ENCODE measurements around the gene PDLIM7.

Gene PDLIM7

DNA sequence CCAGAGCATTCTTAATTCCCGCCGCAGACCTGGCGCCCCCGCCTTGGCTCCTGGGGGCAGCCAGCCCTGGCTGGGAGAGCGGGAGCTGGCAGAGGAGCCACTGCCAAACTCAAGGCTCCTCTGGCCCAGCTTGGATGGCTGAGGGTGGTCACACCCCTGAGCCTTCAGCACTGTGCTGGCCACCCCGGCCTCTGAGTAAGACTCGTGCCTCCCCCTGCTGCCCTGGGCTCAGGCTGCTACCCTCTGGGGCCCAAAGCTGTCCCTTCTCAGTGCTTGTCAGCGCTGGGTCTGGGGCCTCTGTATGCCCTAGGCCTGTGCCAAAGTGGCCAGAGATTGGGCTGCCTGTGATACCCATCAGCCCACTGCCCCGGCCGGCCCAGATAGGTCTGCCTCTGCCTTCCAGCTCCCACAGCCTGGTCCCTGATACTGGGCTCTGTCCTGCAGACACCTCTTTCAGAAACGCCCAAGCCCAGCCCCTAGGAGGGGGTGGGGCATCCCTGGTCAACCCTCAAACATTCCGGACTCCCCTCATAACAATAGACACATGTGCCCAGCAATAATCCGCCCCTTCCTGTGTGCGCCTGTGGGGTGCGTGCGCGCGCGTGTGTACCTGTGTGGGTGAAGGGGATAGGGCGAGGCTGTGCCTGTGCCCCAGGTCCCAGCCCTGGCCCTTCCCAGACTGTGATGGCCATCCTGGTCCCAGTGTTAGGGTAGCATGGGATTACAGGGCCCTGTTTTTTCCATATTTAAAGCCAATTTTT lies 55.2 kb downstream of the PDLIM7 start:
- no peak for DNase-seq

DNA sequence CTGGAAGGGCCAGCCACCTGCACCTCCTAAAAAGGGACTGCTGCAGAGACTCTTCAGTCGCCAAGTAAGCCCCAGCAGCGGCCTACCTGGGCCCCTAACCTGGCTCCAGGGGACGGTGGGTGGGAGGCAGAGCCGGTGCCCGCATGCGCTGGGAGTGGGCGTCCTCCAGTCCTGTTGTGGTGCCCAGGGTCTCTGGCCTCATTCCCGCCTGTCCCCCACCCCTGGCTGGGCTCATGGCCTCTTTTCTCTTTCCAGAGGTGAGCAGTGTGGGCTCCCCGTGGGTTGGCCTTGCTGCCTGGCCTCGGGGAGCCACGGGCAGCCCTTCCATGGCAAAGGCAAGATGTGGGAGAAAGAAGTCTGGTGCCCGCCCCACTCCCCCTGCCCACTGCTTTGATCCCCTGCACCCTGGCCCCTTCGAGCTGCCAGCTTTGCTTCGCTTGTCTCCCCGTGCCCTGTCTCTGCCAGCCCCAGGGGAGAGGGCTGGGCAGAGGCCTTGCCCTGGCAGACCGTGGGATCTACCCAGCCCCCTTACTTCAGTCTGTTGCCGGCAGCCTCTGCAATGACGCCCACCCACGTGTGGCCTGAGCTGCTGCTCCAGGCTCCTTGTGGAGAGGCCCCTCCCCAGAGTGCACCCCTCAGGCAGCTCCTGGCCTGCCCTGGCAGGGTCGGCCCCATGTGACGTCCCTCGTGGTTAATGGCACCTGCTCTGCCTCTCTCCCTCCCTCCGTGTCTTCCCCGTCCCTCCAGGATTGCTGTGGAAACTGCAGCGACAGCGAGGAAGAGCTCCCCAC lies 56.2 kb downstream of the PDLIM7 start:
- no peak for DNase-seq

DNA sequence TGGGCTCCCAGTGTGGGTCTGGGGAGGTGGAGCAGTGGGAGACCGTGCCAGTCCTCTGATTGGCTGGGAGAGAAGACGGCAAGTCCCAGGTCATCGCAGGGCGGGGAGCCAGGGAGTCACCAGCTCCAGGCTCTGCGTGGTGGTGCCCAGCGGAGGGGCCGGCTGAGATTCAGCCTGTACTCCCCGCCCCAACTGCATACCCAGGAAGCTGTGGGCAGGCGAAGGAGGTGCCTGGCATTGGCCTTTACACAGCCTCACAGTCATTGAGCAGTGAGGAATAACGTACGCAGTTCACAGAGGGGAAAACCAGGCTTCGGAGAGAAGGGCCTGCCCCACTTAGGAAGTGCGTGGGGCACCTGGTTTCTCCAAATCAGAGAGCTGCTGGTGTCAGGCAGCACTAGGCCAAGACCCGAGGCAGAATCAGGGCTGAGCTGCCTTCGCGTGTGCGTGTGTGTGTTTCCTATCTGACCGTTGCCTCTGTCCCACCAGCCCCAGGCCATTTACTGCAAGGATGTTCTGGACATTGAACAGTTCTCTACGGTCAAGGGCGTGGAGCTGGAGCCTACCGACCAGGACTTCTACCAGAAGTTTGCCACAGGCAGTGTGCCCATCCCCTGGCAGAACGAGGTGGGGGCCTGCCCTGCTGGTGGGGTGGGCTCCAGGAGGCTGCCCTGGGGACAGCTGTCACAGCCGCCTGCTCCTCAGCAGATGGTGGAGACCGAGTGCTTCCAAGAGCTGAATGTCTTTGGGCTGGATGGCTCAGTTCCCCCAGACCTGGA lies 57.0 kb downstream of the PDLIM7 start:
- DNase-seq, result no peak

DNA sequence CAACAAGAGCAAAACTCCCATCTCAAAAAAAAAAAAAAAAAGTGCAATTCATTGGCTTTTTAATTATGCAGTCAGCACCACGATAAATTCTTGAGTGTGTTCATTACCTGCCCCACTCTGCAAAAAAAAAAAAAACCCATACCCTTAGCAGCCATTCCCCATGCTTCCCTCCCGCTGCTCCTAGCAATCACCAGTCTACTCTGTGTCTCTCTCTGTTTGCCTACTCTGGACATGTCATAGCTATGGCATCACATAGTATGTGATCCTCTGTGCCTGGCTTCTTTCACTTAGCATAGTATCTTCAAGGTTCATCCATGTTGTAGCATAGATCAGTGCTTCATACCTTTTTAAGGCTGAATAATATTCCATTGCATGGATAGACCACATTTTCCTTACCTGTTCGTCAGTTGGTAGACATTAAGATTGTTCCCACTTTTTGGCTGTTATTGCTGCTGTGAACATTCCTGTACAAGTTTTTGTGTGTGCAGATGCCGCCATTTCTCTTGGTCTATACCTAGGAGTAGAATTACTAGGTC lies 57.8 kb downstream of the PDLIM7 start:
- no peak for DNase-seq

DNA sequence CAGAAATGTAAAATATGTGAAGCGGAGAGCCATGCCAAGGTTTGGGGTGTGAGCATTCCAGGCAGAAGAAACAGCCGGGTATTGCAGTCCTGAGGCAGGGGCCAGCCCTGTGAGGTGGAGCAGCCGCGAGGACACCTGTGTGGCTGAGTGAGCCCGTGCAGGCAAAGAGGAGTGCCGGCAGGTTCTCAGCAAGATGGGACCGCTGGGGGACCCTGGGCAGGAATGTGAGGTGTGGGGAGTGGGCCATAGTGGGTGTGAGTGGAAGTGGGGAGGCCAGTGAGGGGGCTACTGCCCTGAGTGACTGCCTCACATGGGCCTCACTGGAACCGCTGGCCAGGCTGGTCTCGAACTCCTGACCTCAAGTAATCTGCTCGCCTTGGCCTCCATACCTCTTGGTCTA lies 58.9 kb downstream of the PDLIM7 start:
- no peak for DNase-seq

DNA sequence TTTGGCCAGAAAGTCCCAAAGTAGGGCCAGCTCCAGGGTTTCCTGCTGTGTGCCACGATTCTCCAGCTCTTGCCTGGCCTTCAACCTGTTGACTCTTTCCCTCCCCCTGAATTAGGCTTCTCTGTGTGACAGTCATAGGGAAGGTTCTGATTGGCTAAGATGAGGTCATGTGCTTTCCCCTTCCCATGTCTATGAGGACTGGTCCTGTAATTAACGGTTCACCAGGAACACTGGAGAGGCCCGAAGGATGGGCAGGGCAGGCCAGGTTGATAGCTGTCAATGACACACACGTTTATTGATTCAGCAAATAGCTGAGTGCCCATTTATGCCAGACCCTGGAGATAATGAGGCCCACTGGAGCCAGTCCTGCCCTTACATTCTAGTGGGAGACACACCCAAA lies 59.8 kb downstream of the PDLIM7 start:
- no peak for DNase-seq

DNA sequence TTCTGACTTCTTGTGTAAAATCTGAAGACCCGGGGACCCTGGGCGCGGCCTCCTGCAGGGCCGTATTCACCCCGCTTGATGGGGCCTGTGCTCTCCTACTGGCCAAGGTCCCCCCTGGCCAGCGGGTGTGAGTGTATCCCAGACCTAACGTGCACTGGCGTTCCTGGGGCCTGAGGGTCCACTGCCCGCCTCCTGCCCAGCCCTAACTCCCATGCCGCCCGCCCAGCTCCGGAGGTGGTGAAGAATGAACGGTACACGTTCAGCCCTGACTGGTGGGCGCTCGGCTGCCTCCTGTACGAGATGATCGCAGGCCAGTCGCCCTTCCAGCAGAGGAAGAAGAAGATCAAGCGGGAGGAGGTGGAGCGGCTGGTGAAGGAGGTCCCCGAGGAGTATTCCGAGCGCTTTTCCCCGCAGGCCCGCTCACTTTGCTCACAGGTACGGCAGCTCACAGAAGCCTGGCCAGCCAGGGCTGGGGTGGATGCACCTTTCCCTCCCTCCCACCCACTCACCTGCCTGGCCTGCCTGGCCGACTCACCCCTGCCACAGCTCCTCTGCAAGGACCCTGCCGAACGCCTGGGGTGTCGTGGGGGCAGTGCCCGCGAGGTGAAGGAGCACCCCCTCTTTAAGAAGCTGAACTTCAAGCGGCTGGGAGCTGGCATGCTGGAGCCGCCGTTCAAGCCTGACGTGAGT lies 61.4 kb downstream of the PDLIM7 start:
- DNase-seq, result no peak

DNA sequence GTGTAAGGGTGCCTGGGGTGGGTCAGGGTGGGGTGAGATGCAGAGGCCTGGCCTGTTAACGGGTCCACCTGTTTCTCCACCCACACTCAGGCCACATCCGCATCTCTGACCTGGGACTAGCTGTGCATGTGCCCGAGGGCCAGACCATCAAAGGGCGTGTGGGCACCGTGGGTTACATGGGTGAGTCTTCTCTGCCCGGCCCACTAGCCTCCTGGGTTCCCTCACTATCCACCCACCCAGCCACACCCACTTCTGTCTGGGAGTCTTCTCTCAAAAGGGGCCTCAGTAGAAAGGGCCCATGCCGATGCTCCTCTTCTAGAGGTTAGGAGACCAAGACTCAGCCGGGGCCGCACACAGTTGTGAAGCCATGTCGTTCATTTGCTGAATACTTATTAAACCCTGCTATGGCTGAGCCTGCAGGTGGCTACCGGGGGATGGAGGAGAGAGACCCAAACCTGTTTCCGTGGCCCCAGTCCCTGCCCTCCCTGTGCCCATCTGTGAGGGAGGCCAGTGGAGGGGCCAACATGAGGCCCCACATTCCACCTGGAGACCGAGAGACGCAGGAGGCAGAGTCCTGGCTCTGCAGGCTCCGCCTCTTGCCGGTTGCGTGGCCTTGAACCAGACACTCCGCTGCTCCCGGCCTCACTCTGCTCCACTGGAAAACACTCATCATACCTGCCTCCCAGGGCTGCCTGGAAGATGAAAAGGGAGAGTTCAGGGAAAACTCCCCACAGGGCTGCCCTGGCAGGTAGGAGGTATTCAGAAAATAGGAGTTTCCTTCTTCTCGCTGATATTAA lies 62.3 kb downstream of the PDLIM7 start:
- DNase-seq, result no peak

DNA sequence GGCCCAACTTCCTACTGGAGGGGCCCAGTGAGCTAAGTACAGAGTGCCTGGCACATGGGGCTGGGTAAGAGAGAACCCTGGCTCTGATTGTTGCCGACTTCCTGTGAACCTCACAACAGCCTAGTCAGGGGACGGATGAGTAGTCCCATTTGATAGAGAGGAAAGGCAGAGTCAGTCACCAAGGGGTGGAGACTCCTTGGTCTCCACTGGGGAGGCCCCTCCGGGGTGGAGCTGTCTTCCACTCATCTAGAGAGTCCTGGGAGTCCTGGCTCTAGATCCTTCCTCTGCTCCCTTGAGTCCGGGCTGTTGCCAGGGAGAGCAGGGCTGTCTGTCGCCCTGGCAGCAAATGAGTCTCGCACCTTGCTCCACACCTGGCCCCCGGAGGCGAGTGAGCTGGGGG lies 63.0 kb downstream of the PDLIM7 start:
- DNase-seq, result no peak

DNA sequence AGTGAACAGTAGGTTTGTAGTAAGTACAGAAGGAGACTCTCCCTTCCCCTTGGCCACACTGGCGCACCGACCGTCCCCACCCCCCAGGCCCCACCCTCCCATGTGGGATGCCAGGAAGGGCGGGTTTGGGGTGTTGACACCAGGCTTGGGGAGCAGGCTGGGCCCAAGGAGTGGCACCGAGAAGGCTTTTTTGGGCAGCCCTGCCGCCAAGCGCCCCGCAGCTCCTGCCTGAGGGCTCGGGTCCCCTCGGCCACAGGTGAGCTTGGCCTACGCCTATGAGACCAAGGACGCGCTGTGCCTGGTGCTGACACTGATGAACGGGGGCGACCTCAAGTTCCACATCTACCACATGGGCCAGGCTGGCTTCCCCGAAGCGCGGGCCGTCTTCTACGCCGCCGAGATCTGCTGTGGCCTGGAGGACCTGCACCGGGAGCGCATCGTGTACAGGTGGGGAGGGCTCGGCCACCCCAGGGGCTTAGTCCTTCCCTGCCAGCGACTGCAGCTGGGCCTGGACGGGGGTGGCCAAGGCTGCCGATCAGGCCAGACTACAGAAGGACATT lies 63.7 kb downstream of the PDLIM7 start:
- no peak for DNase-seq
